ENCODE data around the gene PRKAG2.

- TF ChIP-seq CTCF (IDR thresholded peaks at IDR 0.05 in 8 of 11, conservative IDR thresholded peaks at IDR 0.05 in 3 of 11) (no peak), POLR2A (IDR thresholded peaks at IDR 0.05) (no peak), POLR2AphosphoS5 (IDR thresholded peaks at IDR 0.05) (no peak)
Measured at GRCh38 chr7:151592868-151593486, 283.9 kb downstream of the PRKAG2 start.
